ENCODE data around the gene TPCN1. TPM values are rescaled to one million over a fixed set of nuclear protein-coding genes. Genes with fewer than 3 reads are reported as not detected.

Gene TPCN1
- total and polyA plus RNA-seq, 2 of the 13 experiments (the other 11 are each of a cell fraction or from before 2014, with no cell fraction given), result 8.0 to 26.8 TPM

- TF ChIP-seq HNRNPK (IDR thresholded peaks at IDR 0.05; ENCODE audit: low read depth, low read length, poor library complexity, severe bottlenecking) (peak; percentile 88), KLF9 (CRISPR knock-in tag; IDR thresholded peaks at IDR 0.05; ENCODE audit: low read depth) (no peak), MXD1 (CRISPR knock-in tag; IDR thresholded peaks at IDR 0.05) (peak; percentile 83; the same call in 1 of the 2 replicates), ZMAT3 (CRISPR knock-in tag; conservative IDR thresholded peaks at IDR 0.05) (no peak), AGO1 (IDR thresholded peaks at IDR 0.05; ENCODE audit: low read depth, low read length, poor library complexity, severe bottlenecking) (peak; percentile 77), ARNTL (CRISPR knock-in tag; IDR thresholded peaks at IDR 0.05) (no peak), ZBTB2 (CRISPR knock-in tag; IDR thresholded peaks at IDR 0.05; ENCODE audit: low read depth) (0 out of 2 replicates have a peak, but pooled peaks have one; percentile 6), SP140L (CRISPR knock-in tag; IDR thresholded peaks at IDR 0.05; ENCODE audit: borderline replicate concordance) (no peak), ZNF253 (CRISPR knock-in tag; IDR thresholded peaks at IDR 0.05; ENCODE audit: borderline replicate concordance) (no peak), SOX6 (IDR thresholded peaks at IDR 0.05) (no peak), SOX6 (CRISPR knock-in tag; IDR thresholded peaks at IDR 0.05) (no peak), ZNF432 (CRISPR knock-in tag; IDR thresholded peaks at IDR 0.05; ENCODE audit: borderline replicate concordance) (no peak), ZFP90 (CRISPR knock-in tag; IDR thresholded peaks at IDR 0.05; ENCODE audit: borderline replicate concordance) (no peak), SETDB1 (CRISPR knock-in tag; IDR thresholded peaks at IDR 0.05; ENCODE audit: borderline replicate concordance) (no peak), ZZZ3 (CRISPR knock-in tag; IDR thresholded peaks at IDR 0.05; ENCODE audit: borderline replicate concordance) (no peak), HMGA1 (CRISPR knock-in tag; conservative IDR thresholded peaks at IDR 0.05) (no peak), DRAP1 (CRISPR knock-in tag; IDR thresholded peaks at IDR 0.05) (peak; percentile 92), TEAD2 (CRISPR knock-in tag; IDR thresholded peaks at IDR 0.05) (no peak)
- TF ChIP-seq, protein P1, sequence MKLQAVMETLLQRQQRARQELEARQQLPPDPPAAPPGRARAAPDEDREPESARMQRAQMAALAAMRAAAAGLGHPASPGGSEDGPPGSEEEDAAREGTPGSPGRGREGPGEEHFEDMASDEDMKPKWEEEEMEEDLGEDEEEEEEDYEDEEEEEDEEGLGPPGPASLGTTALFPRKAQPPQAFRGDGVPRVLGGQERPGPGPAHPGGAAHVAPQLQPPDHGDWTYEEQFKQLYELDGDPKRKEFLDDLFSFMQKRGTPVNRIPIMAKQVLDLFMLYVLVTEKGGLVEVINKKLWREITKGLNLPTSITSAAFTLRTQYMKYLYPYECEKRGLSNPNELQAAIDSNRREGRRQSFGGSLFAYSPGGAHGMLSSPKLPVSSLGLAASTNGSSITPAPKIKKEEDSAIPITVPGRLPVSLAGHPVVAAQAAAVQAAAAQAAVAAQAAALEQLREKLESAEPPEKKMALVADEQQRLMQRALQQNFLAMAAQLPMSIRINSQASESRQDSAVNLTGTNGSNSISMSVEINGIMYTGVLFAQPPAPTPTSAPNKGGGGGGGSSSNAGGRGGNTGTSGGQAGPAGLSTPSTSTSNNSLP (IDR thresholded peaks at IDR 0.05; ENCODE audit: low read depth, low read length), result no peak
- TF ChIP-seq, protein P2, sequence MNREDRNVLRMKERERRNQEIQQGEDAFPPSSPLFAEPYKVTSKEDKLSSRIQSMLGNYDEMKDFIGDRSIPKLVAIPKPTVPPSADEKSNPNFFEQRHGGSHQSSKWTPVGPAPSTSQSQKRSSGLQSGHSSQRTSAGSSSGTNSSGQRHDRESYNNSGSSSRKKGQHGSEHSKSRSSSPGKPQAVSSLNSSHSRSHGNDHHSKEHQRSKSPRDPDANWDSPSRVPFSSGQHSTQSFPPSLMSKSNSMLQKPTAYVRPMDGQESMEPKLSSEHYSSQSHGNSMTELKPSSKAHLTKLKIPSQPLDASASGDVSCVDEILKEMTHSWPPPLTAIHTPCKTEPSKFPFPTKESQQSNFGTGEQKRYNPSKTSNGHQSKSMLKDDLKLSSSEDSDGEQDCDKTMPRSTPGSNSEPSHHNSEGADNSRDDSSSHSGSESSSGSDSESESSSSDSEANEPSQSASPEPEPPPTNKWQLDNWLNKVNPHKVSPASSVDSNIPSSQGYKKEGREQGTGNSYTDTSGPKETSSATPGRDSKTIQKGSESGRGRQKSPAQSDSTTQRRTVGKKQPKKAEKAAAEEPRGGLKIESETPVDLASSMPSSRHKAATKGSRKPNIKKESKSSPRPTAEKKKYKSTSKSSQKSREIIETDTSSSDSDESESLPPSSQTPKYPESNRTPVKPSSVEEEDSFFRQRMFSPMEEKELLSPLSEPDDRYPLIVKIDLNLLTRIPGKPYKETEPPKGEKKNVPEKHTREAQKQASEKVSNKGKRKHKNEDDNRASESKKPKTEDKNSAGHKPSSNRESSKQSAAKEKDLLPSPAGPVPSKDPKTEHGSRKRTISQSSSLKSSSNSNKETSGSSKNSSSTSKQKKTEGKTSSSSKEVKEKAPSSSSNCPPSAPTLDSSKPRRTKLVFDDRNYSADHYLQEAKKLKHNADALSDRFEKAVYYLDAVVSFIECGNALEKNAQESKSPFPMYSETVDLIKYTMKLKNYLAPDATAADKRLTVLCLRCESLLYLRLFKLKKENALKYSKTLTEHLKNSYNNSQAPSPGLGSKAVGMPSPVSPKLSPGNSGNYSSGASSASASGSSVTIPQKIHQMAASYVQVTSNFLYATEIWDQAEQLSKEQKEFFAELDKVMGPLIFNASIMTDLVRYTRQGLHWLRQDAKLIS (CRISPR knock-in tag; IDR thresholded peaks at IDR 0.05), result no peak
- TF ChIP-seq, protein P3, sequence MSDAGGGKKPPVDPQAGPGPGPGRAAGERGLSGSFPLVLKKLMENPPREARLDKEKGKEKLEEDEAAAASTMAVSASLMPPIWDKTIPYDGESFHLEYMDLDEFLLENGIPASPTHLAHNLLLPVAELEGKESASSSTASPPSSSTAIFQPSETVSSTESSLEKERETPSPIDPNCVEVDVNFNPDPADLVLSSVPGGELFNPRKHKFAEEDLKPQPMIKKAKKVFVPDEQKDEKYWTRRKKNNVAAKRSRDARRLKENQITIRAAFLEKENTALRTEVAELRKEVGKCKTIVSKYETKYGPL (CRISPR knock-in tag; IDR thresholded peaks at IDR 0.05), result no peak
Observed at GRCh38 chr12:113221181-113221996, at the start of gene TPCN1 (continued).
